Nephron progenitor cell (in vitro differentiated cells): ENCODE measurements around the gene EDEM2.

Source experiments
- DNase-seq: peaks from one replicate; pipeline ENCODE4 v3.0.0; 2021
- H3K27ac Mint-ChIP-seq: 2 replicates; pipeline ENCODE4 v1.8.0; 2021; ENCODE audit warnings: mild to moderate bottlenecking, moderate library complexity, mixed read lengths
- H3K27me3 Mint-ChIP-seq: 2 replicates; pipeline ENCODE4 v1.8.0; 2021; ENCODE audit warnings: mild to moderate bottlenecking, low read depth, mixed read lengths; ENCODE audit not compliant: poor library complexity
- H3K36me3 Mint-ChIP-seq: 2 replicates; pipeline ENCODE4 v1.8.0; 2021; ENCODE audit warnings: low read depth, mixed read lengths
- H3K4me1 Mint-ChIP-seq: 2 replicates; pipeline ENCODE4 v1.8.0; 2021; ENCODE audit warnings: mixed read lengths
- H3K4me3 Mint-ChIP-seq: 2 replicates; pipeline ENCODE4 v1.8.0; 2021; ENCODE audit warnings: mild to moderate bottlenecking, moderate library complexity, mixed read lengths
- H3K9me3 Mint-ChIP-seq: 2 replicates; pipeline ENCODE4 v1.8.0; 2021; ENCODE audit warnings: mild to moderate bottlenecking, moderate library complexity, mixed read lengths
- CTCF ChIP-seq: fragments of 200-600 bp; sonication (generic); IDR thresholded peaks from 2 replicates; pipeline ENCODE4 v1.5.0; 2021; ENCODE audit warnings: antibody characterized with exemption

EDEM2 gene

GRCh38 chr20:35179292-35180212 is 32.4 kb upstream of the EDEM2 start:
- no peak for TF ChIP-seq CTCF
- Mint-ChIP-seq H3K4me3 (no peak overlapping the region), H3K27ac (no peak overlapping the region), H3K36me3 (no peaks in the 10 kb centered on the region), H3K27me3 (peaks cover 15% of the 10 kb centered on the region), H3K4me1 (no peaks in the 10 kb centered on the region), H3K9me3 (peaks cover 3% of the 10 kb centered on the region)
- no peak for DNase-seq

GRCh38 chr20:35176132-35176531 is 29.0 kb upstream of the EDEM2 start:
- no peak for DNase-seq
- H3K4me1 Mint-ChIP-seq = peaks cover 18% of the 10 kb centered on the region
- no peaks in the 10 kb centered on the region for H3K36me3 Mint-ChIP-seq
- H3K27ac Mint-ChIP-seq = no peak overlapping the region
- H3K27me3 Mint-ChIP-seq = peaks cover 25% of the 10 kb centered on the region
- no peak for TF ChIP-seq CTCF
- H3K4me3 Mint-ChIP-seq = no peak overlapping the region
- peaks cover 8% of the 10 kb centered on the region for H3K9me3 Mint-ChIP-seq

- no peak for TF ChIP-seq CTCF
- peak; percentile 22 for DNase-seq
- Mint-ChIP-seq H3K36me3 (no peaks in the 10 kb centered on the region), H3K27ac (no peak overlapping the region), H3K4me3 (no peak overlapping the region), H3K9me3 (peaks cover 8% of the 10 kb centered on the region), H3K4me1 (peaks cover 21% of the 10 kb centered on the region), H3K27me3 (peaks cover 25% of the 10 kb centered on the region)
Measured at GRCh38 chr20:35174458-35175216, 27.5 kb upstream of the EDEM2 start.

GRCh38 chr20:35173576-35174192 is 26.5 kb upstream of the EDEM2 start:
- Mint-ChIP-seq H3K4me1 (peaks cover 21% of the 10 kb centered on the region), H3K27ac (no peak overlapping the region), H3K4me3 (no peak overlapping the region), H3K9me3 (peaks cover 8% of the 10 kb centered on the region), H3K27me3 (peaks cover 26% of the 10 kb centered on the region), H3K36me3 (no peaks in the 10 kb centered on the region)
- no peak for TF ChIP-seq CTCF
- DNase-seq = no peak

- Mint-ChIP-seq H3K9me3 (peaks cover 8% of the 10 kb centered on the region), H3K36me3 (no peaks in the 10 kb centered on the region), H3K27me3 (peaks cover 26% of the 10 kb centered on the region), H3K27ac (no peak overlapping the region), H3K4me1 (peaks cover 21% of the 10 kb centered on the region), H3K4me3 (no peak overlapping the region)
- no peak for TF ChIP-seq CTCF
- no peak for DNase-seq
Measured at GRCh38 chr20:35172434-35172806, 25.3 kb upstream of the EDEM2 start.
